HepG2 (cell line): ENCODE results near the gene PPRC1. TPM values are rescaled to one million over a fixed set of nuclear protein-coding genes. Genes with fewer than 3 reads are reported as not detected.

ENCODE experiments used
- ATAD3A ChIP-seq: sonication (generic); formaldehyde crosslinking; IDR thresholded peaks from 2 replicates; pipeline ENCODE4 v1.4.0; 2020; ENCODE audit warnings: missing genetic modification reagents
- CC2D1A ChIP-seq: sonication (generic); formaldehyde crosslinking; IDR thresholded peaks from 2 replicates; pipeline ENCODE4 v1.8.1; 2023; ENCODE audit warnings: mild to moderate bottlenecking, missing genetic modification reagents
- GABPB1 ChIP-seq: IDR thresholded peaks from 2 replicates; pipeline ENCODE4 v1.6.1; 2016; ENCODE audit warnings: mild to moderate bottlenecking, missing genetic modification reagents, moderate library complexity, missing compliant biosample characterization
- GATA4 ChIP-seq: sonication (generic); IDR thresholded peaks from 2 replicates; pipeline ENCODE4 v1.6.1; 2016; ENCODE audit warnings: antibody characterized with exemption, low read depth, borderline replicate concordance
- HNF4A ChIP-seq: sonication (generic); formaldehyde crosslinking; IDR thresholded peaks from 2 replicates; pipeline ENCODE4 v1.4.0; 2020; ENCODE audit warnings: missing genetic modification reagents
- HOXD1 ChIP-seq: sonication (generic); formaldehyde crosslinking; IDR thresholded peaks from 2 replicates; pipeline ENCODE4 v1.5.0; 2020; ENCODE audit warnings: missing genetic modification reagents
- KLF6 ChIP-seq: IDR thresholded peaks from 2 replicates; pipeline ENCODE4 v1.8.0; 2016; ENCODE audit warnings: missing biosample characterization, missing genetic modification reagents
- KLF9 ChIP-seq: IDR thresholded peaks from 2 replicates; pipeline ENCODE4 v1.6.1; 2016; ENCODE audit warnings: low read depth
- MTA3 ChIP-seq: sonication (generic); formaldehyde crosslinking; IDR thresholded peaks from 2 replicates; pipeline ENCODE4 v1.4.0; 2020; ENCODE audit warnings: missing genetic modification reagents
- RELA ChIP-seq: sonication (generic); formaldehyde crosslinking; IDR thresholded peaks from 2 replicates; pipeline ENCODE4 v1.4.0; 2020; ENCODE audit warnings: missing genetic modification reagents
- ZFY ChIP-seq: sonication (generic); formaldehyde crosslinking; IDR thresholded peaks from 2 replicates; pipeline ENCODE4 v1.4.0; 2020; ENCODE audit warnings: missing genetic modification reagents
- ZNF282 ChIP-seq: fragments of 450-650 bp; IDR thresholded peaks from 2 replicates; pipeline ENCODE4 v1.6.1; 2018; ENCODE audit not compliant: partially characterized antibody
- ZNF296 ChIP-seq: sonication (generic); formaldehyde crosslinking; conservative IDR thresholded peaks from 2 replicates; pipeline ENCODE4 v1.5.0; 2020; ENCODE audit warnings: mild to moderate bottlenecking, missing genetic modification reagents
- ZNF501 ChIP-seq: sonication (generic); formaldehyde crosslinking; IDR thresholded peaks from 2 replicates; pipeline ENCODE4 v1.5.1; 2020; ENCODE audit warnings: mild to moderate bottlenecking, moderate library complexity, missing genetic modification reagents
- ZNF761 ChIP-seq: sonication (generic); formaldehyde crosslinking; conservative IDR thresholded peaks from 2 replicates; pipeline ENCODE4 v1.4.0; 2020; ENCODE audit warnings: mild to moderate bottlenecking, missing genetic modification reagents
- ZNF781 ChIP-seq: sonication (generic); formaldehyde crosslinking; IDR thresholded peaks from 2 replicates; pipeline ENCODE4 v1.5.1; 2020; ENCODE audit warnings: borderline replicate concordance, mild to moderate bottlenecking, missing genetic modification reagents; ENCODE audit errors: not compliant biosample characterization
- polyA plus RNA-seq, 8 experiments: library from polyadenylated mRNA; depleted of rRNA in 3 of 8; stranded (reverse) in 7 of 8; unstranded in 1 of 8; fragments of >200 nt; fragmentation: Illumina TruSeq in 4 of 8; extraction: Trizol in 4 of 8; gene quantifications; 2 replicates each; pipeline versions ENCODE4 v1.2.1 to v1.2.3, GENCODE V29; 2011 to 2016; ENCODE audit warnings: low read depth in 4 of 8, missing spikeins in 1 of 8, mixed read lengths in 1 of 8; ENCODE audit not compliant: insufficient read depth in 1 of 8
- total RNA-seq, 5 experiments: library from RNA; depleted of rRNA; stranded (reverse); fragments of >200 nt; fragmentation: Illumina TruSeq; extraction: Trizol; gene quantifications; 2 replicates each; pipeline ENCODE4 v1.2.3, GENCODE V29; 2016; ENCODE audit warnings: low read depth in 1 of 5
- TF ChIP-seq, protein P1 (sequence below): sonication (generic); formaldehyde crosslinking; IDR thresholded peaks from 2 replicates; pipeline ENCODE4 v1.5.1; 2020; ENCODE audit warnings: missing genetic modification reagents, mild to moderate bottlenecking, borderline replicate concordance
- TF ChIP-seq, protein P2 (sequence below): sonication (generic); formaldehyde crosslinking; conservative IDR thresholded peaks from 2 replicates; pipeline ENCODE4 v1.4.0; 2020; ENCODE audit warnings: missing genetic modification reagents
- TF ChIP-seq, protein P3 (sequence below): sonication (generic); formaldehyde crosslinking; IDR thresholded peaks from 2 replicates; pipeline ENCODE4 v1.5.0; 2020; ENCODE audit warnings: missing genetic modification reagents
- TF ChIP-seq, protein P4 (sequence below): sonication (generic); formaldehyde crosslinking; IDR thresholded peaks from 2 replicates; pipeline ENCODE4 v1.5.1; 2020; ENCODE audit warnings: missing genetic modification reagents, mild to moderate bottlenecking, borderline replicate concordance
- TF ChIP-seq, protein P5 (sequence below): sonication (generic); formaldehyde crosslinking; IDR thresholded peaks from 2 replicates; pipeline ENCODE4 v1.4.0; 2020; ENCODE audit warnings: missing genetic modification reagents
- TF ChIP-seq, protein P6 (sequence below): sonication (generic); formaldehyde crosslinking; IDR thresholded peaks from 2 replicates; pipeline ENCODE4 v1.8.0; 2022; ENCODE audit warnings: missing genetic modification reagents, mild to moderate bottlenecking, borderline replicate concordance
- TF ChIP-seq, protein P7 (sequence below): sonication (generic); formaldehyde crosslinking; IDR thresholded peaks from 2 replicates; pipeline ENCODE4 v1.8.1; 2022; ENCODE audit warnings: mild to moderate bottlenecking, missing genetic modification reagents

The PPRC1 gene
- total and polyA plus RNA-seq, 2 of the 13 experiments (the other 11 are each of a cell fraction or from before 2014, with no cell fraction given): 18.7 to 24.2 TPM

DNA sequence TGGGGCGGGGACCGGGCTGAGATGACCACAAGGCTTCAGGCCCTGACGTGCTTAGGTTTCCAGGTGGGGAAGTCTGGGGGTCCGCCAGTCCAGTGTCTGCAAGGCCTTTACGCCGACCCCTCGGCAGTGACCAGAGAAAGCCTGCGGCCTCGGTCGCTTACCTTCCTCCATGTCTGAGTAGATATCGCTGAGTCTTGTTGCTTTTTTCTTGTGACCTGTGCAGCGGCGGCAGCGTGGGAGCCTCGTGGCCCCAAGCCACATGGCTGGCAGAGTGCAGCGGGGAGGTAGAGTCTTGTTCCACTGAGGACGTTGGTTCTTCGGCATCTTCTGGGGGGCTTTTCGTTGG lies 19.7 kb downstream of the PPRC1 start (continued):
- no peak for TF ChIP-seq KLF6 (CRISPR knock-in tag)
- no peak for TF ChIP-seq ZNF761 (CRISPR knock-in tag)
- TF ChIP-seq ZNF781 (CRISPR knock-in tag): no peak
- no peak for TF ChIP-seq CC2D1A (CRISPR knock-in tag)
- TF ChIP-seq KLF9 (CRISPR knock-in tag): no peak
- TF ChIP-seq, protein P1, sequence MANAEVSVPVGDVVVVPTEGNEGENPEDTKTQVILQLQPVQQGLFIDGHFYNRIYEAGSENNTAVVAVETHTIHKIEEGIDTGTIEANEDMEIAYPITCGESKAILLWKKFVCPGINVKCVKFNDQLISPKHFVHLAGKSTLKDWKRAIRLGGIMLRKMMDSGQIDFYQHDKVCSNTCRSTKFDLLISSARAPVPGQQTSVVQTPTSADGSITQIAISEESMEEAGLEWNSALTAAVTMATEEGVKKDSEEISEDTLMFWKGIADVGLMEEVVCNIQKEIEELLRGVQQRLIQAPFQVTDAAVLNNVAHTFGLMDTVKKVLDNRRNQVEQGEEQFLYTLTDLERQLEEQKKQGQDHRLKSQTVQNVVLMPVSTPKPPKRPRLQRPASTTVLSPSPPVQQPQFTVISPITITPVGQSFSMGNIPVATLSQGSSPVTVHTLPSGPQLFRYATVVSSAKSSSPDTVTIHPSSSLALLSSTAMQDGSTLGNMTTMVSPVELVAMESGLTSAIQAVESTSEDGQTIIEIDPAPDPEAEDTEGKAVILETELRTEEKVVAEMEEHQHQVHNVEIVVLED: no peak
- no peak for TF ChIP-seq HOXD1
- no peak for TF ChIP-seq ZNF282
- peak; percentile 40 for TF ChIP-seq ZFY (CRISPR knock-in tag)
- TF ChIP-seq, protein P2, sequence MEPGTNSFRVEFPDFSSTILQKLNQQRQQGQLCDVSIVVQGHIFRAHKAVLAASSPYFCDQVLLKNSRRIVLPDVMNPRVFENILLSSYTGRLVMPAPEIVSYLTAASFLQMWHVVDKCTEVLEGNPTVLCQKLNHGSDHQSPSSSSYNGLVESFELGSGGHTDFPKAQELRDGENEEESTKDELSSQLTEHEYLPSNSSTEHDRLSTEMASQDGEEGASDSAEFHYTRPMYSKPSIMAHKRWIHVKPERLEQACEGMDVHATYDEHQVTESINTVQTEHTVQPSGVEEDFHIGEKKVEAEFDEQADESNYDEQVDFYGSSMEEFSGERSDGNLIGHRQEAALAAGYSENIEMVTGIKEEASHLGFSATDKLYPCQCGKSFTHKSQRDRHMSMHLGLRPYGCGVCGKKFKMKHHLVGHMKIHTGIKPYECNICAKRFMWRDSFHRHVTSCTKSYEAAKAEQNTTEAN (CRISPR knock-in tag): no peak
- 0 out of 2 replicates have a peak, but pooled peaks have one; percentile 47 for TF ChIP-seq ZNF501 (CRISPR knock-in tag)
- no peak for TF ChIP-seq RELA (CRISPR knock-in tag)
- no peak for TF ChIP-seq ATAD3A (CRISPR knock-in tag)
- TF ChIP-seq, protein P3, sequence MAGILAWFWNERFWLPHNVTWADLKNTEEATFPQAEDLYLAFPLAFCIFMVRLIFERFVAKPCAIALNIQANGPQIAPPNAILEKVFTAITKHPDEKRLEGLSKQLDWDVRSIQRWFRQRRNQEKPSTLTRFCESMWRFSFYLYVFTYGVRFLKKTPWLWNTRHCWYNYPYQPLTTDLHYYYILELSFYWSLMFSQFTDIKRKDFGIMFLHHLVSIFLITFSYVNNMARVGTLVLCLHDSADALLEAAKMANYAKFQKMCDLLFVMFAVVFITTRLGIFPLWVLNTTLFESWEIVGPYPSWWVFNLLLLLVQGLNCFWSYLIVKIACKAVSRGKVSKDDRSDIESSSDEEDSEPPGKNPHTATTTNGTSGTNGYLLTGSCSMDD (CRISPR knock-in tag): no peak
- TF ChIP-seq, protein P4, sequence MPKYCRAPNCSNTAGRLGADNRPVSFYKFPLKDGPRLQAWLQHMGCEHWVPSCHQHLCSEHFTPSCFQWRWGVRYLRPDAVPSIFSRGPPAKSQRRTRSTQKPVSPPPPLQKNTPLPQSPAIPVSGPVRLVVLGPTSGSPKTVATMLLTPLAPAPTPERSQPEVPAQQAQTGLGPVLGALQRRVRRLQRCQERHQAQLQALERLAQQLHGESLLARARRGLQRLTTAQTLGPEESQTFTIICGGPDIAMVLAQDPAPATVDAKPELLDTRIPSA (CRISPR knock-in tag): no peak
- TF ChIP-seq GABPB1 (CRISPR knock-in tag): no peak
- TF ChIP-seq, protein P5, sequence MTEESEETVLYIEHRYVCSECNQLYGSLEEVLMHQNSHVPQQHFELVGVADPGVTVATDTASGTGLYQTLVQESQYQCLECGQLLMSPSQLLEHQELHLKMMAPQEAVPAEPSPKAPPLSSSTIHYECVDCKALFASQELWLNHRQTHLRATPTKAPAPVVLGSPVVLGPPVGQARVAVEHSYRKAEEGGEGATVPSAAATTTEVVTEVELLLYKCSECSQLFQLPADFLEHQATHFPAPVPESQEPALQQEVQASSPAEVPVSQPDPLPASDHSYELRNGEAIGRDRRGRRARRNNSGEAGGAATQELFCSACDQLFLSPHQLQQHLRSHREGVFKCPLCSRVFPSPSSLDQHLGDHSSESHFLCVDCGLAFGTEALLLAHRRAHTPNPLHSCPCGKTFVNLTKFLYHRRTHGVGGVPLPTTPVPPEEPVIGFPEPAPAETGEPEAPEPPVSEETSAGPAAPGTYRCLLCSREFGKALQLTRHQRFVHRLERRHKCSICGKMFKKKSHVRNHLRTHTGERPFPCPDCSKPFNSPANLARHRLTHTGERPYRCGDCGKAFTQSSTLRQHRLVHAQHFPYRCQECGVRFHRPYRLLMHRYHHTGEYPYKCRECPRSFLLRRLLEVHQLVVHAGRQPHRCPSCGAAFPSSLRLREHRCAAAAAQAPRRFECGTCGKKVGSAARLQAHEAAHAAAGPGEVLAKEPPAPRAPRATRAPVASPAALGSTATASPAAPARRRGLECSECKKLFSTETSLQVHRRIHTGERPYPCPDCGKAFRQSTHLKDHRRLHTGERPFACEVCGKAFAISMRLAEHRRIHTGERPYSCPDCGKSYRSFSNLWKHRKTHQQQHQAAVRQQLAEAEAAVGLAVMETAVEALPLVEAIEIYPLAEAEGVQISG (CRISPR knock-in tag): no peak
- TF ChIP-seq MTA3 (CRISPR knock-in tag): no peak
- TF ChIP-seq HNF4A (CRISPR knock-in tag): no peak
- TF ChIP-seq, protein P6, sequence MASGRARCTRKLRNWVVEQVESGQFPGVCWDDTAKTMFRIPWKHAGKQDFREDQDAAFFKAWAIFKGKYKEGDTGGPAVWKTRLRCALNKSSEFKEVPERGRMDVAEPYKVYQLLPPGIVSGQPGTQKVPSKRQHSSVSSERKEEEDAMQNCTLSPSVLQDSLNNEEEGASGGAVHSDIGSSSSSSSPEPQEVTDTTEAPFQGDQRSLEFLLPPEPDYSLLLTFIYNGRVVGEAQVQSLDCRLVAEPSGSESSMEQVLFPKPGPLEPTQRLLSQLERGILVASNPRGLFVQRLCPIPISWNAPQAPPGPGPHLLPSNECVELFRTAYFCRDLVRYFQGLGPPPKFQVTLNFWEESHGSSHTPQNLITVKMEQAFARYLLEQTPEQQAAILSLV (CRISPR knock-in tag): no peak
- TF ChIP-seq, protein P7, sequence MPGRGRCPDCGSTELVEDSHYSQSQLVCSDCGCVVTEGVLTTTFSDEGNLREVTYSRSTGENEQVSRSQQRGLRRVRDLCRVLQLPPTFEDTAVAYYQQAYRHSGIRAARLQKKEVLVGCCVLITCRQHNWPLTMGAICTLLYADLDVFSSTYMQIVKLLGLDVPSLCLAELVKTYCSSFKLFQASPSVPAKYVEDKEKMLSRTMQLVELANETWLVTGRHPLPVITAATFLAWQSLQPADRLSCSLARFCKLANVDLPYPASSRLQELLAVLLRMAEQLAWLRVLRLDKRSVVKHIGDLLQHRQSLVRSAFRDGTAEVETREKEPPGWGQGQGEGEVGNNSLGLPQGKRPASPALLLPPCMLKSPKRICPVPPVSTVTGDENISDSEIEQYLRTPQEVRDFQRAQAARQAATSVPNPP (CRISPR knock-in tag): no peak
- no peak for TF ChIP-seq ZNF296 (CRISPR knock-in tag)
- no peak for TF ChIP-seq GATA4
